K562 (cell line): Measurements from ENCODE around the gene HACL1.

ENCODE experiments used
- BDP1 ChIP-seq: IDR thresholded peaks from 3 replicates; pipeline ENCODE4 v1.6.1; 2011; ENCODE audit not compliant: insufficient read length, insufficient read depth
- CREB1 ChIP-seq, 2 experiments: sonication (generic) in 1 of 2; formaldehyde crosslinking in 1 of 2; IDR thresholded peaks; 2 replicates each; pipeline versions ENCODE4 v1.6.1 to v1.8.0; 2012 to 2022; ENCODE audit warnings: inconsistent platforms in 1 of 2, mild to moderate bottlenecking in 1 of 2, missing genetic modification reagents in 1 of 2, moderate library complexity in 1 of 2
- ELF1 ChIP-seq: fragments of 200-800 bp; sonication (Bioruptor generic); IDR thresholded peaks from 2 replicates; pipeline ENCODE4 v1.6.1; 2016; ENCODE audit warnings: missing genetic modification characterization, missing compliant biosample characterization
- GTF2F1 ChIP-seq: IDR thresholded peaks from 2 replicates; pipeline ENCODE4 v1.6.1; 2011; ENCODE audit warnings: low read depth, low read length, improper control_type of control experiment
- MAX ChIP-seq: sonication (generic); formaldehyde crosslinking; IDR thresholded peaks from 2 replicates; pipeline ENCODE4 v1.9.0; 2022; ENCODE audit warnings: mild to moderate bottlenecking, missing genetic modification reagents
- POLR2A ChIP-seq: fragments of 450-650 bp; conservative IDR thresholded peaks from 2 replicates; pipeline ENCODE4 v1.6.1; 2016
- SAP30 ChIP-seq: fragments of 200-600 bp; sonication (generic); IDR thresholded peaks from 2 replicates; pipeline ENCODE4 v1.6.1; 2012; ENCODE audit warnings: borderline replicate concordance, low read depth, mild to moderate bottlenecking, moderate library complexity, low read length, control low read depth, inconsistent platforms; ENCODE audit not compliant: insufficient read depth, poor library complexity, severe bottlenecking
- SMAD3 ChIP-seq: fragments of 450-650 bp; formaldehyde crosslinking; conservative IDR thresholded peaks from 2 replicates; pipeline ENCODE4 v1.4.0; 2020; ENCODE audit warnings: mild to moderate bottlenecking
- TCF7L2 ChIP-seq: fragments of 150-350 bp; IDR thresholded peaks from 2 replicates; pipeline ENCODE4 v1.6.1; 2016; ENCODE audit warnings: low read depth, mild to moderate bottlenecking, low read length, moderate library complexity
- TSHZ1 ChIP-seq: fragments of 250-450 bp; sonication (Bioruptor Pico); IDR thresholded peaks from 2 replicates; pipeline ENCODE4 v1.4.0; 2020; ENCODE audit warnings: mild to moderate bottlenecking, moderate library complexity
- TF ChIP-seq, protein P1 (sequence below), 3 experiments: IDR thresholded peaks in 2 of 3; conservative IDR thresholded peaks in 1 of 3; 2 replicates each; pipeline ENCODE4 v1.5.1; 2011 to 2012; ENCODE audit warnings: low read length in 3 of 3, mild to moderate bottlenecking in 3 of 3, control low read depth in 2 of 3, improper control_type of control experiment in 1 of 3, inconsistent platforms in 1 of 3, low read depth in 1 of 3, mixed read lengths in 1 of 3, moderate library complexity in 1 of 3; ENCODE audit not compliant: insufficient read depth in 2 of 3
- TF ChIP-seq, protein P2 (sequence below): IDR thresholded peaks from 3 replicates; pipeline ENCODE4 v1.6.1; 2011; ENCODE audit warnings: borderline replicate concordance, mild to moderate bottlenecking; ENCODE audit not compliant: insufficient read length, insufficient read depth
- TF ChIP-seq, protein P3 (sequence below): IDR thresholded peaks from 2 replicates; pipeline ENCODE4 v1.6.1; 2016; ENCODE audit warnings: missing genetic modification characterization, missing compliant biosample characterization
- TF ChIP-seq, protein P4 (sequence below), 2 experiments: fragments of 450-650 bp; formaldehyde crosslinking in 1 of 2; IDR thresholded peaks; 2 replicates each; pipeline versions ENCODE4 v1.4.0 to v1.6.1; 2014 to 2020; ENCODE audit warnings: mild to moderate bottlenecking in 2 of 2, borderline replicate concordance in 1 of 2, low read depth in 1 of 2

DNA sequence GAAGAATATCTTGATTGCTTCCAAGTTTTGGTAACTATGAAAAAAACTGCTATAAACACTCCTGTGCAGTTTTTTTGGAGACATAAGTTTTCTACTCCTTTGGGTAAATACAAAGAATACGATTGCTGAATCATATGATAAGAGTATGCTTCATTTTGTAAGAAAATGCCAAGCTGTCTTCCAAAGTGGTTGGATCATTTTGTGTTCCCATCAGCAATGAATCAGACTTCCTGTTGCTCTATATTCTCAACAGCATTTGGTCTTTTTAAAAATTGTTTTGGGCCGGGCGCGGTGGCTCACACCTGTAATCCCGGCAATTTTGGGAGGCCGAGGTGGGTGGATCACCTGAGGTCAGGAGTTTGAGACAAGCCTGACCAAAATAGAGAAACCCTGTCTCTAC lies 14.7 kb upstream of the HACL1 start:
- TF ChIP-seq MAX (CRISPR knock-in tag) (no peak), SMAD3 (CRISPR knock-in tag) (no peak), TCF7L2 (no peak), SAP30 (no peak), POLR2A (no peak), CREB1 (IDR thresholded peaks at IDR 0.05) (no peak), CREB1 (CRISPR knock-in tag; IDR thresholded peaks at IDR 0.05) (no peak), ELF1 (tag) (no peak), BDP1 (no peak), TSHZ1 (no peak), GTF2F1 (no peak)
- TF ChIP-seq, protein P1, sequence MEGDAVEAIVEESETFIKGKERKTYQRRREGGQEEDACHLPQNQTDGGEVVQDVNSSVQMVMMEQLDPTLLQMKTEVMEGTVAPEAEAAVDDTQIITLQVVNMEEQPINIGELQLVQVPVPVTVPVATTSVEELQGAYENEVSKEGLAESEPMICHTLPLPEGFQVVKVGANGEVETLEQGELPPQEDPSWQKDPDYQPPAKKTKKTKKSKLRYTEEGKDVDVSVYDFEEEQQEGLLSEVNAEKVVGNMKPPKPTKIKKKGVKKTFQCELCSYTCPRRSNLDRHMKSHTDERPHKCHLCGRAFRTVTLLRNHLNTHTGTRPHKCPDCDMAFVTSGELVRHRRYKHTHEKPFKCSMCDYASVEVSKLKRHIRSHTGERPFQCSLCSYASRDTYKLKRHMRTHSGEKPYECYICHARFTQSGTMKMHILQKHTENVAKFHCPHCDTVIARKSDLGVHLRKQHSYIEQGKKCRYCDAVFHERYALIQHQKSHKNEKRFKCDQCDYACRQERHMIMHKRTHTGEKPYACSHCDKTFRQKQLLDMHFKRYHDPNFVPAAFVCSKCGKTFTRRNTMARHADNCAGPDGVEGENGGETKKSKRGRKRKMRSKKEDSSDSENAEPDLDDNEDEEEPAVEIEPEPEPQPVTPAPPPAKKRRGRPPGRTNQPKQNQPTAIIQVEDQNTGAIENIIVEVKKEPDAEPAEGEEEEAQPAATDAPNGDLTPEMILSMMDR (IDR thresholded peaks at IDR 0.05 in 2 of 3, conservative IDR thresholded peaks at IDR 0.05 in 1 of 3; ENCODE audit: insufficient read depth in 2 of 3, low read depth in 1 of 3, low read length in 3 of 3), result no peak
- TF ChIP-seq, protein P2, sequence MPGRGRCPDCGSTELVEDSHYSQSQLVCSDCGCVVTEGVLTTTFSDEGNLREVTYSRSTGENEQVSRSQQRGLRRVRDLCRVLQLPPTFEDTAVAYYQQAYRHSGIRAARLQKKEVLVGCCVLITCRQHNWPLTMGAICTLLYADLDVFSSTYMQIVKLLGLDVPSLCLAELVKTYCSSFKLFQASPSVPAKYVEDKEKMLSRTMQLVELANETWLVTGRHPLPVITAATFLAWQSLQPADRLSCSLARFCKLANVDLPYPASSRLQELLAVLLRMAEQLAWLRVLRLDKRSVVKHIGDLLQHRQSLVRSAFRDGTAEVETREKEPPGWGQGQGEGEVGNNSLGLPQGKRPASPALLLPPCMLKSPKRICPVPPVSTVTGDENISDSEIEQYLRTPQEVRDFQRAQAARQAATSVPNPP, result no peak
- TF ChIP-seq, protein P3, sequence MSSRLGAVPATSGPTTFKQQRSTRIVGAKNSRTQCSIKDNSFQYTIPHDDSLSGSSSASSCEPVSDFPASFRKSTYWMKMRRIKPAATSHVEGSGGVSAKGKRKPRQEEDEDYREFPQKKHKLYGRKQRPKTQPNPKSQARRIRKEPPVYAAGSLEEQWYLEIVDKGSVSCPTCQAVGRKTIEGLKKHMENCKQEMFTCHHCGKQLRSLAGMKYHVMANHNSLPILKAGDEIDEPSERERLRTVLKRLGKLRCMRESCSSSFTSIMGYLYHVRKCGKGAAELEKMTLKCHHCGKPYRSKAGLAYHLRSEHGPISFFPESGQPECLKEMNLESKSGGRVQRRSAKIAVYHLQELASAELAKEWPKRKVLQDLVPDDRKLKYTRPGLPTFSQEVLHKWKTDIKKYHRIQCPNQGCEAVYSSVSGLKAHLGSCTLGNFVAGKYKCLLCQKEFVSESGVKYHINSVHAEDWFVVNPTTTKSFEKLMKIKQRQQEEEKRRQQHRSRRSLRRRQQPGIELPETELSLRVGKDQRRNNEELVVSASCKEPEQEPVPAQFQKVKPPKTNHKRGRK (tag), result no peak
- TF ChIP-seq, protein P4, sequence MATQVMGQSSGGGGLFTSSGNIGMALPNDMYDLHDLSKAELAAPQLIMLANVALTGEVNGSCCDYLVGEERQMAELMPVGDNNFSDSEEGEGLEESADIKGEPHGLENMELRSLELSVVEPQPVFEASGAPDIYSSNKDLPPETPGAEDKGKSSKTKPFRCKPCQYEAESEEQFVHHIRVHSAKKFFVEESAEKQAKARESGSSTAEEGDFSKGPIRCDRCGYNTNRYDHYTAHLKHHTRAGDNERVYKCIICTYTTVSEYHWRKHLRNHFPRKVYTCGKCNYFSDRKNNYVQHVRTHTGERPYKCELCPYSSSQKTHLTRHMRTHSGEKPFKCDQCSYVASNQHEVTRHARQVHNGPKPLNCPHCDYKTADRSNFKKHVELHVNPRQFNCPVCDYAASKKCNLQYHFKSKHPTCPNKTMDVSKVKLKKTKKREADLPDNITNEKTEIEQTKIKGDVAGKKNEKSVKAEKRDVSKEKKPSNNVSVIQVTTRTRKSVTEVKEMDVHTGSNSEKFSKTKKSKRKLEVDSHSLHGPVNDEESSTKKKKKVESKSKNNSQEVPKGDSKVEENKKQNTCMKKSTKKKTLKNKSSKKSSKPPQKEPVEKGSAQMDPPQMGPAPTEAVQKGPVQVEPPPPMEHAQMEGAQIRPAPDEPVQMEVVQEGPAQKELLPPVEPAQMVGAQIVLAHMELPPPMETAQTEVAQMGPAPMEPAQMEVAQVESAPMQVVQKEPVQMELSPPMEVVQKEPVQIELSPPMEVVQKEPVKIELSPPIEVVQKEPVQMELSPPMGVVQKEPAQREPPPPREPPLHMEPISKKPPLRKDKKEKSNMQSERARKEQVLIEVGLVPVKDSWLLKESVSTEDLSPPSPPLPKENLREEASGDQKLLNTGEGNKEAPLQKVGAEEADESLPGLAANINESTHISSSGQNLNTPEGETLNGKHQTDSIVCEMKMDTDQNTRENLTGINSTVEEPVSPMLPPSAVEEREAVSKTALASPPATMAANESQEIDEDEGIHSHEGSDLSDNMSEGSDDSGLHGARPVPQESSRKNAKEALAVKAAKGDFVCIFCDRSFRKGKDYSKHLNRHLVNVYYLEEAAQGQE (IDR thresholded peaks at IDR 0.05; ENCODE audit: borderline replicate concordance), result no peak
- TF ChIP-seq, protein P4 (CRISPR knock-in tag; IDR thresholded peaks at IDR 0.05; ENCODE audit: low read depth), result no peak
